HG03095 (cell line): ENCODE results near the gene MEF2C.

Experiments
- ATAC-seq: cut with Tn5 transposase; IDR thresholded peaks from one replicate; pipeline ENCODE4 v1.9.1; 2021; ENCODE audit warnings: moderate library complexity; ENCODE audit not compliant: unreplicated experiment

Gene MEF2C

DNA sequence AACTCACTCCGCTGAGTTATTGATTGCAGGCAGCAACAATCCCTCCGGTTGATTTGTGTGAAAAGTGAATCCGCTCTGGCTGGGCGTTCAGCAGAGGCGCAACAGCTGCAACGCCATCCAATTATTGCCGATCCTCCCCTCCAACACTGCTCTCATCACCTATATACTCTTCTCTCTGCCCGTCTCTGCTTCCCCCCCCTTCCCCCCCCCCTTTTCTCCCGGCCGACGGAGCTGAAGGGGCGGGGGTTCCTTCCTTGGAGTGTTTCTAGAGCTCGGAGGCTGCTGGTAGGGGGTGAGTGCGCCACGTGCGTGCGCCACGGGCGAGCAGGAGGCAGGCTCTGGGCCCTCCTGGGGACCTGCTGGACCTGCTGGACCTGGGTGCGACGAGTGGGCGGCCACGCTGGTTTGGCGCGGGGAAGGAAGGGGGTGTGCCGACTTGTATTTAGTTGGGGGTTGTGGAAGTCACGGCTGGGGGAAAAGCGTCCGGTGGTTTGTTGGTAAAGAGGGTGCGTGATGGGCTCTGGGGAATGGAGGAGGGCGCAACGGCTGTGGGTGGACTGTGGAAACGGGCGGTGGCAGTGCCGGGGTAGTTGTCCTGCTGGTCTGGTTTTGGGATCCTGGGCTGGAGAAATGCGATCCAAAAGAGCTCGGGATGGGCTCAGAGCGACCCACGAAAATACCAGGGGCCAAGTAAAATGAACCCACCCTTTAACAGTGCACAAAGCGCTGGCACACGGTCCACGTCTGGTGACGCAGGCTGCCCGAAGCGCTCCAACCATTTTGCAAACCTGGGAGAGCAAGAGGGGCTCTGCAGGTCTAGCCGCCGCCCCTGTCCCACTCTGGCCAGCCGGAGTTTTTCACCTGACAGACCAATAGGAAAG, 6.4 kb upstream of the MEF2C start:
- no peak for ATAC-seq

DNA sequence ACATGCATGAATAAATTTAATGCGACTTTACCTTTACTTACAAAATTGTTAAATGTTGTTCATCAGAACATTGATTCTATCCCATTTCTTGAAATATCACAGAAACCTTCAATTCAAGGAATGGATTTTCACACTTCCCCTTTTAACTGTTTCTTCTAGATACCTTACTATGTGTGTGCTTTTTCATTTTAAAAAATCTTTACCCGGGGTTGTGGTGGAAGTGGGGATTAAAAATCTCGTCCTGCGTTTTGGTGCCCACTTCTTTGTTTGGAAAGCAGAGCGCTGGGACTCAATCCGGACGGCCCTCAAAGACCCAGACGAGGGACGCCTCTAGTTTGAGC, 5.8 kb upstream of the MEF2C start:
- ATAC-seq: no peak

GRCh38 chr5:88888291-88888690, 5.3 kb upstream of the MEF2C start:
- no peak for ATAC-seq

- ATAC-seq: no peak
These were observed 4.4 kb upstream of the MEF2C start for GRCh38 chr5:88887342-88887741.

- ATAC-seq: no peak
These were observed 3.9 kb upstream of the MEF2C start for GRCh38 chr5:88886746-88887341.

GRCh38 chr5:88886252-88886651, 3.3 kb upstream of the MEF2C start:
- no peak for ATAC-seq

GRCh38 chr5:88885002-88885401, 2.0 kb upstream of the MEF2C start:
- ATAC-seq: no peak

GRCh38 chr5:88884608-88884877, 1.6 kb upstream of the MEF2C start:
- ATAC-seq: no peak

- no peak for ATAC-seq
These were observed 1.0 kb upstream of the MEF2C start for GRCh38 chr5:88883836-88884607.

GRCh38 chr5:88882276-88883038, 527 bp downstream of the MEF2C start:
- no peak for ATAC-seq

- ATAC-seq: no peak
These were observed 1.4 kb downstream of the MEF2C start for GRCh38 chr5:88881571-88881971.

DNA sequence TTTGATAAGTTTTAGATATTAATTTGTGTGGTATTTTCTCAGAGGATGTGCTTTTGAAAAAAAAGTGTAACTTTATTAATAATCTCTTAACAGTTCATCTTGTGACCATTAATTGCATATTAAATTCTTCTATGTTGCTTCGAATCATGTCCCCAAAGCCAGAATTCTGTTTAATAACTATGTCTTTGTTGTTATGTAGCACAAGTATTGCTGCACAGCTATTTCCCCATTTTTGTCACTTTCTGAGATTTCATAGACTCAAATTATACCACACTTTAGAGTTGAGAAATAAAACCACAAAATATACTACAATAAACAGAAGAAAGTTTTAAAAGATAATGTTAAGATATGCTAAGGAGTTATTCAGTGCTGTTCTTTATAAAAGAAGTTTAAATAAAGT, 2.8 kb downstream of the MEF2C start:
- no peak for ATAC-seq

DNA sequence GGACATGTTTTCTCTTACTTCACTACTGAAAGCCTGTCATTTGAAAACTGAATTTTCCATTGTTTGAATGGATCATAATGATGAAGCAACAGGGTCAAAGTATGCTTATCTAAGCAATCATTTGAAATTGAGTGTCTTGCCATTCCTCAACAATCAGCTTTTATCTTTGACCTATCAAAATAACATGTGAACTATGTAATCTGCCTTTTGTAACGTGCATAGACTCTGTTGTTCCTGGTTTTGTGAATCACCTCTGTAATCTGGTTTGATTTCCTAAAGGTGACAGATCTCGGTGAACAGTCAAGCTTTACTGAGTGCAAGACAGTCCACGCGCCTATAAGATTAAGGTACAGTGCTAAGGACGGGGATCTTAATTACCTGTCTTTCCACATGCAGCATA, 3.3 kb downstream of the MEF2C start:
- ATAC-seq: no peak

GRCh38 chr5:88878976-88879375, 4.0 kb downstream of the MEF2C start:
- ATAC-seq: no peak

GRCh38 chr5:88877826-88878225, 5.2 kb downstream of the MEF2C start:
- ATAC-seq: no peak

DNA sequence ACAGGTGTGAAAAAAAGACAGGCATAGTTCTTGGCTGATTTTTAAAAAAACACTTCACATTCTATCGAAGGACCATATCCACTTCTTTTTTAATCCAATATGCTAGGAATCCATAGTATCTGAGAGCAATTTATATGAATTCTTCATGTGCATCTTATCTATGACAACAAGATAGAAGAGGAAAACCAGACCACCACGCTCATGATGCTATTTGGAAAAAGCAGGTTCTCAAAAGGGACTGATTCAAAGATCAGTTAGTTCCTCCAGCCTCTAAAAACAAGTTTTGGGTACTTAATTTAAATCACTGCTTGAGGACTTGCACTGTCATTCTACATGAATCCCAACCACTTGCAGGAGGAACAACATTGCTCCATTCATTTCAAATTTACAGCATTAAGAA, 6.3 kb downstream of the MEF2C start:
- ATAC-seq: no peak

- ATAC-seq: no peak
These were observed 7.4 kb downstream of the MEF2C start for GRCh38 chr5:88875341-88876234.

GRCh38 chr5:88873447-88873846, 9.5 kb downstream of the MEF2C start:
- no peak for ATAC-seq

GRCh38 chr5:88872971-88873370, 10.0 kb downstream of the MEF2C start:
- no peak for ATAC-seq

DNA sequence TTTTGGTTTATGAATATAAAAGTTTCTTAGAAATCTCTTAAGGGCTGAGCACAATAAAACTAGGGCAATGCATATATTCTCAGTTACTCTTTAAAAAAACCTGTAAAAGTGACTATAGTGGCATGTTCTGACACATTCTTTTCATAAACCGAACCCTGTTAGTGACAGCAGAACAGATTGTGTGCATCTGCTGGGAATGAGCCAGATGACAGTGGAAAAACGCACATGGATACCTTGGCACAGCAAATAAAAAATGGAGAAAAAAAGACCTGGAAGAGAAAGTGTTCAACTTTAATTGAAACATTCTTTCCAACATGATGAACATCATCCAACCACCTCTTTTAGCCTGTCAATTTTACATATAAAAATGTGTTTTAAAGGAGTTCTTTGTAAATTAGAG, 12.7 kb downstream of the MEF2C start:
- no peak for ATAC-seq
